Measurements from ENCODE around the gene AKAP7.
"Not testable (repeated sequence)": the region's sequence is repeated elsewhere in the genome, so short reads cannot be mapped to it uniquely, and the experiment has no call there.

The AKAP7 gene
- total RNA-seq = 4.2 to 12.0 (median 8.2) reads per million in 4 experiments

- peak; percentile 25 for DNase-seq
Observed at GRCh38 chr6:131135244-131136020, at the start of gene AKAP7. AKAP7 (plus strand) TSS chr6:131135467; CDS start chr6:131135764, 297 bp downstream.

GRCh38 chr6:131090339-131090738 is 44.9 kb upstream of the AKAP7 start:
- DNase-seq = not testable (repeated sequence)

GRCh38 chr6:131091944-131092343 is 43.3 kb upstream of the AKAP7 start:
- DNase-seq = not testable (repeated sequence)

- no peak for DNase-seq
Observed at GRCh38 chr6:131093334-131093733, 41.9 kb upstream of the AKAP7 start.

GRCh38 chr6:131096786-131097185 is 38.5 kb upstream of the AKAP7 start:
- DNase-seq = no peak

GRCh38 chr6:131101911-131102680 is 33.2 kb upstream of the AKAP7 start:
- no peak for DNase-seq

- no peak for DNase-seq
Observed at GRCh38 chr6:131103296-131103695, 32.0 kb upstream of the AKAP7 start.

- no peak for DNase-seq
Observed at GRCh38 chr6:131103901-131104300, 31.4 kb upstream of the AKAP7 start.

- no peak for DNase-seq
Observed at GRCh38 chr6:131107151-131107550, 28.1 kb upstream of the AKAP7 start.

- no peak for DNase-seq
Observed at GRCh38 chr6:131112249-131112648, 23.0 kb upstream of the AKAP7 start.

- no peak for DNase-seq
Observed at GRCh38 chr6:131115651-131116050, 19.6 kb upstream of the AKAP7 start.

- no peak for DNase-seq
Observed at GRCh38 chr6:131116321-131116720, 18.9 kb upstream of the AKAP7 start.

- DNase-seq = no peak
Observed at GRCh38 chr6:131116755-131117360, 18.4 kb upstream of the AKAP7 start.

- DNase-seq = no peak
Observed at GRCh38 chr6:131117878-131118277, 17.4 kb upstream of the AKAP7 start.

GRCh38 chr6:131122007-131122406 is 13.3 kb upstream of the AKAP7 start:
- no peak for DNase-seq

- DNase-seq = no peak
Observed at GRCh38 chr6:131122516-131122915, 12.8 kb upstream of the AKAP7 start.

- DNase-seq = no peak
Observed at GRCh38 chr6:131124336-131125071, 10.8 kb upstream of the AKAP7 start.

GRCh38 chr6:131125431-131125830 is 9.8 kb upstream of the AKAP7 start:
- no peak for DNase-seq

GRCh38 chr6:131129689-131130553 is 5.3 kb upstream of the AKAP7 start:
- DNase-seq = no peak

GRCh38 chr6:131130554-131130940 is 4.7 kb upstream of the AKAP7 start:
- no peak for DNase-seq

- no peak for DNase-seq
Observed at GRCh38 chr6:131132360-131132759, 2.9 kb upstream of the AKAP7 start.

Data from effector CD8-positive, alpha-beta T cell (primary cell).